ENCODE measurements around the gene FSTL5.

The FSTL5 gene

DNA sequence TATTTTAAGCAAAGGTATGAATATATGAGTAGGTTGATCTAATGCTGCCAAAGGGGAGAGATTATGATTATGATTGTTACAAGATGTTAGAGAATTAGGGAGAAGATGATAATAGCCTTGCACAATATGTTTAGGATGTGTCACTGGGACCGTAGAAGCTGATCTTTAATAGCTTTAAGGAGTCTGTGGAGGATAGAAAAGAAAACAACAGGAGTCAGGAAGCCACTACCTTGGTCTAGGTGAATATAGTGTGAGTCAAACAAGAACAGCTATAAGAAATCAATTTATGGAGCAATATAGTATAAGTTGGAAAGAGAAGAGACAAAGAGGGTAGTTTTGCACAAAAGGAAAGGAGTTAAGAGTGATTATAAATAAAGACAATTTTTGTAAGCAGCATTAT, 232.7 kb downstream of the FSTL5 start:
- TF ChIP-seq, protein P1, sequence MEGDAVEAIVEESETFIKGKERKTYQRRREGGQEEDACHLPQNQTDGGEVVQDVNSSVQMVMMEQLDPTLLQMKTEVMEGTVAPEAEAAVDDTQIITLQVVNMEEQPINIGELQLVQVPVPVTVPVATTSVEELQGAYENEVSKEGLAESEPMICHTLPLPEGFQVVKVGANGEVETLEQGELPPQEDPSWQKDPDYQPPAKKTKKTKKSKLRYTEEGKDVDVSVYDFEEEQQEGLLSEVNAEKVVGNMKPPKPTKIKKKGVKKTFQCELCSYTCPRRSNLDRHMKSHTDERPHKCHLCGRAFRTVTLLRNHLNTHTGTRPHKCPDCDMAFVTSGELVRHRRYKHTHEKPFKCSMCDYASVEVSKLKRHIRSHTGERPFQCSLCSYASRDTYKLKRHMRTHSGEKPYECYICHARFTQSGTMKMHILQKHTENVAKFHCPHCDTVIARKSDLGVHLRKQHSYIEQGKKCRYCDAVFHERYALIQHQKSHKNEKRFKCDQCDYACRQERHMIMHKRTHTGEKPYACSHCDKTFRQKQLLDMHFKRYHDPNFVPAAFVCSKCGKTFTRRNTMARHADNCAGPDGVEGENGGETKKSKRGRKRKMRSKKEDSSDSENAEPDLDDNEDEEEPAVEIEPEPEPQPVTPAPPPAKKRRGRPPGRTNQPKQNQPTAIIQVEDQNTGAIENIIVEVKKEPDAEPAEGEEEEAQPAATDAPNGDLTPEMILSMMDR (IDR thresholded peaks at IDR 0.05; ENCODE audit: control insufficient read depth, insufficient read depth, low read depth, low read length, missing control alignments): no peak
- no peak for DNase-seq (ENCODE audit: low read depth)

DNA sequence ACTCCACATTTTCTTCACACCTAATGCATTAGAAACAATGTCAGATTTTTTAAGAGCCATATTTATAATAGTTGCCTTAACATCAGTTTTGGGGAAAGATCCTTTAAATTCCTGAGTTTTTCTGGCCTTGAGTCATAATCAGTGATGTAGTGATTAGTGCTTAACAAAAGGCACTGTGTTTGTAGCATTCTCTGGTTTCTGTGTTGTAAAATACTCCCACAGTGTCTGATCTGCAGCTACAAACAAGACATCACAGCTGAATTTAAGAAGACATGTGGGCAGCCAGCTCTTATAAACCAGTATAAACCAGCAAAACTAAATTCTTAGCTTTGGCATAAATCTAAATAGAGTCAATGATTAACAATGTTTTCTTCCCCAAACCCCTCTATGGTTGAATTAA, 233.8 kb downstream of the FSTL5 start:
- TF ChIP-seq, protein P1 (IDR thresholded peaks at IDR 0.05; ENCODE audit: control insufficient read depth, insufficient read depth, low read depth, low read length, missing control alignments): no peak
- DNase-seq (ENCODE audit: low read depth): peak; percentile 18
- H3K4me3 ChIP-seq (ENCODE audit: control insufficient read depth, low read depth, low read length): no peak overlapping the region

More for the DNA sequence above, 232.7 kb downstream of the FSTL5 start:
- H3K4me3 ChIP-seq (ENCODE audit: control insufficient read depth, low read depth, low read length): no peak overlapping the region

- DNase-seq (ENCODE audit: low read depth): no peak
- H3K4me3 ChIP-seq (ENCODE audit: control insufficient read depth, low read depth, low read length): no peak overlapping the region
- TF ChIP-seq, protein P1 (IDR thresholded peaks at IDR 0.05; ENCODE audit: control insufficient read depth, insufficient read depth, low read depth, low read length, missing control alignments): no peak
Measured at GRCh38 chr4:161926033-161926828, 237.6 kb downstream of the FSTL5 start.

DNA sequence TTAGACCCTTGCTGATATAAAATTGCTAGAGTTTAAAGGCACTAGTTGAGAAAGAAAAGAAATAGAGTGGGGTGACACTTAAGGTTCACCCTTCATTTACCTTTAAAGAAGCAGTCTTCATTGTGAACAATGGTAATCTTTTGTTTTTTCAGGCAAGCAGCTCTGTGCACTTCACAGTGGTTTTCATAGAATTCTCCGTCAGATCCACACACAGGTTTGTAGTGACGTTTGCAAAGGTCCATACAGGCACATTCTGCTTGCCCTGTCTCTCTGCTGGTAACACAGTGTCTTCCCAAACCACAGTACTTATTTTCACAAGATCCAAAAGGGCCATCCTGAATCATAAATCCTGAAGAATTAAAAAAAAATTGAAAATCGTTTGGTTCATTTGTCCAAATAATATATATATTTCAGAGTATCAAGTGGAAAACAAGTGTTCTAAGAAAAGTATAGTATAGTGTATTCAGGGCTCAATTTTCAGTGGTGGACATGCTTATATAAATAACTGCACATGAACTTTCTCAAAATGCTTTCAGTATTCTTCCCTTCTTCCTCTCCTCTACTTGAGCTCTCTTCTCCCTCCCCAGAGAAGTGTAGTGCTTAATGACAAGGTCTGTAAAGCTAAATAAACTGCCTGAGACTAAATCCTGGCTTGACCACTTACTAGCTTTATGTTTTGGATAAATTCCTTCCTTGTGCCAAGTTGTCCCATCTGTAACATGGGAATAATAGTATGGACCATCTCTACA, 243.3 kb downstream of the FSTL5 start:
- no peak overlapping the region for H3K4me3 ChIP-seq (ENCODE audit: control insufficient read depth, low read depth, low read length)
- TF ChIP-seq, protein P1 (IDR thresholded peaks at IDR 0.05; ENCODE audit: control insufficient read depth, insufficient read depth, low read depth, low read length, missing control alignments): no peak
- DNase-seq (ENCODE audit: low read depth): no peak

DNA sequence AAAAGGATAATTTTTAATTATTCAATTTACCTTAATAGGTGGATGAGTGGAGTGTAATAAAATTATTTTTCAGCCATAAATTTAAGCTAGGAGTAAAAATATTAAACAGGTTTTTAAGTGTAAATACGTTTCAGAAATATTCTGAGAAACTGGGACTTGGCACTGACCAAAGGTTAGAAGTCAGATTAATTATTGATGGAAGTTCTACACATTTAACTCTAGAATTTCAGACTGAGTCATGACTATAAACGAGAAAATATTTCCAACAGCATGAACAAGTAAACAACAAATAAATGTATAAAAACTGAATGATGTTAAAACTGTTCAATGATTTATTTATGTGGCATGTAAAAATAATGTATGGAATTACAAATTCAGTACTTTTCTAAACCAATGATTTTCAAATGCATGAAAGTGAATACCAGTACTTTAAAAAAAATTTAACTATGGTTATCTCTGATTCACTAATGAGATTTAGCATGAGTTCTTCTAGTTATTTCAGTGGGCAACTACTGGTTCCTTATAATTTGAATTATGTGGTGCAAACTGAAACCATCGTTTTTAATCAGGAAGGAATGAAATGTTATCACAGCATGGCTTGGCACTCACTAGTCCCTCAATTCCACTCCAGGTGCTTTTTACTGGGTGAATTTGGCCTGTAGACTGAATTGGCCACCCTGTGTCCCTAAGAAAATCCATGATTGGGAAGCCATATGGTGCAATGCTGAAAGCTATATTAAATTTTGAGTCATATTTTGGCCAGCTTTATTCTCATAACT, 244.2 kb downstream of the FSTL5 start:
- TF ChIP-seq, protein P1 (IDR thresholded peaks at IDR 0.05; ENCODE audit: control insufficient read depth, insufficient read depth, low read depth, low read length, missing control alignments): no peak
- no peak for DNase-seq (ENCODE audit: low read depth)
- H3K4me3 ChIP-seq (ENCODE audit: control insufficient read depth, low read depth, low read length): no peak overlapping the region

DNA sequence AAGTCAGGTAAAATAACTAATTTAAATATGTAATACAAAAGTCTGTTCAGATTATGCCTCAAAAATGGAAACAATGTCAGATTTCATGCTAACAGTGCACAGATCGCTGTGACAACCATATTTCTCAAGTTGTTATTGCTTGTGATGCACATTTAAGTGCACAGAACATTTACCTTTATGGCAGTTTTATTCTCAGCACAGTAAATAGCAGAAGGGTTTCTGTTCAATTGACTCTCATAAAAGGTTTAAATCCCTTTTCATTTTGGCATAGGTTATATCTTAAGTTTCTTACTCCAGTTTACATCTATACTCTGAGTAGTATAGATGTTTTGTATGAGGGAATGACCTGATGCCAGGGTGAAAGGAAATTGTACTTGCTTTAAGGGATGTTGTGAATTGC, 247.8 kb downstream of the FSTL5 start:
- H3K4me3 ChIP-seq (ENCODE audit: control insufficient read depth, low read depth, low read length): no peak overlapping the region
- DNase-seq (ENCODE audit: low read depth): no peak
- TF ChIP-seq, protein P1 (IDR thresholded peaks at IDR 0.05; ENCODE audit: control insufficient read depth, insufficient read depth, low read depth, low read length, missing control alignments): no peak
